ENCODE data around the gene KLF7.

KLF7 gene

DNA sequence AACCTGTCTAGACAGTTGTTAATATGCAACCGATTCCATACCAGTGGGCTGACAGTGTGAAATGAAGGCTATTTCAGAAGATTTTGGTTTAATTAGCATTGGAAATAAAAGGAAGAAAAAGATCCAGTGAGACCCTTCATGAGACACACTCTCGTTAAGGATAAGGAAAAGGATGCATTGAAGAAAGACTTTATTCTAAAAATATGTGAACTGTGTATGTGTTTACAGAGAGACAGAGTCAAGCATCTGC is 2.1 kb downstream of the KLF7 start:
- no peak for DNase-seq
- Histone ChIP-seq H3K27me3 (no peaks in the 10 kb centered on the region), H3K36me3 (no peaks in the 10 kb centered on the region), H3K4me1 (peaks cover 0 to 50% (median 33%) of the 10 kb centered on the region in 4 donors), H3K4me3 (peak overlapping the region; percentile 90 to 98), H3K9me3 (no peaks in the 10 kb centered on the region), H3K27ac (peak overlapping the region; percentile 100)
- intact Hi-C loops (cut with DNase I; ENCODE audit: low total_unique reads): no loop called here
- TF ChIP-seq, protein P1, sequence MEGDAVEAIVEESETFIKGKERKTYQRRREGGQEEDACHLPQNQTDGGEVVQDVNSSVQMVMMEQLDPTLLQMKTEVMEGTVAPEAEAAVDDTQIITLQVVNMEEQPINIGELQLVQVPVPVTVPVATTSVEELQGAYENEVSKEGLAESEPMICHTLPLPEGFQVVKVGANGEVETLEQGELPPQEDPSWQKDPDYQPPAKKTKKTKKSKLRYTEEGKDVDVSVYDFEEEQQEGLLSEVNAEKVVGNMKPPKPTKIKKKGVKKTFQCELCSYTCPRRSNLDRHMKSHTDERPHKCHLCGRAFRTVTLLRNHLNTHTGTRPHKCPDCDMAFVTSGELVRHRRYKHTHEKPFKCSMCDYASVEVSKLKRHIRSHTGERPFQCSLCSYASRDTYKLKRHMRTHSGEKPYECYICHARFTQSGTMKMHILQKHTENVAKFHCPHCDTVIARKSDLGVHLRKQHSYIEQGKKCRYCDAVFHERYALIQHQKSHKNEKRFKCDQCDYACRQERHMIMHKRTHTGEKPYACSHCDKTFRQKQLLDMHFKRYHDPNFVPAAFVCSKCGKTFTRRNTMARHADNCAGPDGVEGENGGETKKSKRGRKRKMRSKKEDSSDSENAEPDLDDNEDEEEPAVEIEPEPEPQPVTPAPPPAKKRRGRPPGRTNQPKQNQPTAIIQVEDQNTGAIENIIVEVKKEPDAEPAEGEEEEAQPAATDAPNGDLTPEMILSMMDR (IDR thresholded peaks at IDR 0.05): no peak

DNA sequence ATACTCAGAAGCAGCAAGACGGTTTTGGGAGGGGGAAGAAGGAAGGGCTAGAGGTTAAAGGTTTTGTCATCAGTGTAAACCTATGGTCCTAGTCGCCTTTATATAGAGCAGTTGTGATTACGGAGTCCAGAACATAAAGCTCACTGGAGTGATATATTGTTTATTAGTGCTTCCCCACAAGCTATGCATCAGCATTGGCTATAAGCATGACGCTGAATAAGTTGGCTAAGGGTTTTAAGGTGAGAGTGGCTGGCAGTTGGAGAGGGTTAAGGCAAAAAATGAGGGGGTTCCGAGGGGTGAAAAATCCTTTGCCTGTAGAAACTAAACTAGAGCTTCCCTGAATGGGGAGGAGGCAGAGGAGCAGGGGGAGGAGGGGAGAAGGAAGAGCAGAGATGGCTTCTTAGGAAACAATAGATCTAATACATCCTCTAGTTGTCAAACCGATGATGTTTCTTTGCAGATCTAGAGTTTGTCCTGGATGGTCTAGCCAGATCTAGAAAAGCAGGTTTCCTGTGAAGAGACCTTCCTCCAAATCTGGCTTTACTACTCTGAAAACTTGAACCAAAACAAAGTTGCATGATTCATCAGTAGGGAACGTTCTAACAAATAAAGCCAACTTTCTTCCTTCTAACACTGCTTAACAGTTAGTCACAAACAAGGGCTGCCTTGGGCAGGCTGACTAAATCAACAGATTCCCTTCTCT is 2.5 kb downstream of the KLF7 start:
- peak overlapping the region; percentile 90 to 98 for H3K4me3 ChIP-seq
- intact Hi-C loops (cut with DNase I; ENCODE audit: low total_unique reads): no loop called here
- TF ChIP-seq, protein P1 (IDR thresholded peaks at IDR 0.05): no peak
- H3K9me3 ChIP-seq: no peaks in the 10 kb centered on the region
- no peaks in the 10 kb centered on the region for H3K27me3 ChIP-seq
- H3K36me3 ChIP-seq: no peaks in the 10 kb centered on the region
- DNase-seq: peak in 1 of 2 donors; percentile 56
- H3K4me1 ChIP-seq: peaks cover 0 to 50% (median 38%) of the 10 kb centered on the region in 4 donors
- peak overlapping the region; percentile 100 for H3K27ac ChIP-seq

DNA sequence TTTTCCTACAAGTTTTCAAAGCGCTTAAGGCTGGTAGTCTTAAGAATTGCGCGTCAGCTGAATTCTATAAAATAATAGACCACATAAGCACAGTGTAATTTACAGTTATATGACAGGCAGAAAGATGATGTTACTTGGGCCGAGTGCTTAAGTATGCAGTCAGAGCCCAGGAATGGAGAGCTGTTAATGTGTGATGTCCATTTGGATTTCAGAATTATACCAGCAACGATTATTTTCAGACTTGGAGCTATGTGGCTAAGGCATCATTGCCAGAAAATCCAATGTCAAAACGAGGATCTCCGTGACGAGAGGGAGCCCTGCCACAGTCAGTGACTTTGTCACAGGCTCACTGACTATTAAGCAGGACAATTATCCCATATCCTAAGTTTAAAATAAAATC is 3.4 kb downstream of the KLF7 start:
- TF ChIP-seq, protein P1 (IDR thresholded peaks at IDR 0.05): no peak
- Histone ChIP-seq H3K27ac (peak overlapping the region; percentile 100), H3K4me3 (peak overlapping the region; percentile 90 to 98), H3K4me1 (peaks cover 0 to 50% (median 41%) of the 10 kb centered on the region in 4 donors), H3K27me3 (no peaks in the 10 kb centered on the region), H3K36me3 (no peaks in the 10 kb centered on the region), H3K9me3 (no peaks in the 10 kb centered on the region)
- DNase-seq: no peak
- intact Hi-C loops (cut with DNase I; ENCODE audit: low total_unique reads): no loop called here

DNA sequence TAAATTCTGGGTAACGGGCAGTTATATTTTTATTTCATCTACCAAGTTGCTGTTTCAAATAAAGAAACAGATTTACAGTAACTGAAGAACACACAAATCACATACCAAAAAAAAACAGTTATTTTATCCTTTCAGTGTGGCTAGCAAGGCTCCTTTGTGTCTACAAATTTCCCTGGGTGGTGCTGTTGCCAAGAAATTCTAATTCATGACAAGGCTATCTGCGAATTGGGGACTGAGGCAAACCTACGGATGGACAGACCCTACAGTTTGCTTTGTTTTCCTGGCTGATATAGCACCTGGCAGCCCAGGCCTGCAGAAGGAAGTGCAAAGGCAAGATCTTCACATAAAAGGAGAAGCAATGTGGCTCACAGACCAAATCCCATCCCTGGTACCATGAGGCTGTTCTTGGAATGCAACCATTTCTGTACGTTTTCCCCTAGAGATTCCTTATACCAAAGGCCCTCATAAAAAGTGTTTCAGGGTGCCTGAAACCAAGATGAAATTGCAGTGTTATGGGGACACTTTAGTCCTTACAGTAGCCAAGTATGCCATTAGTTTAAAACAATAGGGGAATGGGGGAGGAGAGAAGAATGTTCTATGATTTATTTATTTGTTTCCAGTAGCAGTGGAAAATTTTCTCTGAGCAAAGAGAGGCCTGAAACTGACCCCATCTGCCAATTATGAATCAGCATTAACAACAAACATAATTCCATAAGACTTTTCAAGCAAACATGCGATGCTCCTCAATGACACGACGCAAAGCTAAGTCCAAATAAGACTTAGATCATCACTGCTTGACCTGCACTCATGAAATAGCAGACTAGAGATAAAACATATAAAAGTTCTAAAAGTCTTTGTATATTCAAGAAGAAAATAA is 4.3 kb downstream of the KLF7 start:
- TF ChIP-seq, protein P1 (IDR thresholded peaks at IDR 0.05): no peak
- intact Hi-C loops (cut with DNase I; ENCODE audit: low total_unique reads): no loop called here
- DNase-seq: no peak
- Histone ChIP-seq H3K4me1 (peaks cover 0 to 58% (median 48%) of the 10 kb centered on the region in 4 donors), H3K27ac (peak overlapping the region; percentile 100), H3K36me3 (no peaks in the 10 kb centered on the region), H3K27me3 (no peaks in the 10 kb centered on the region), H3K9me3 (no peaks in the 10 kb centered on the region), H3K4me3 (peak overlapping the region; percentile 90 to 98)

DNA sequence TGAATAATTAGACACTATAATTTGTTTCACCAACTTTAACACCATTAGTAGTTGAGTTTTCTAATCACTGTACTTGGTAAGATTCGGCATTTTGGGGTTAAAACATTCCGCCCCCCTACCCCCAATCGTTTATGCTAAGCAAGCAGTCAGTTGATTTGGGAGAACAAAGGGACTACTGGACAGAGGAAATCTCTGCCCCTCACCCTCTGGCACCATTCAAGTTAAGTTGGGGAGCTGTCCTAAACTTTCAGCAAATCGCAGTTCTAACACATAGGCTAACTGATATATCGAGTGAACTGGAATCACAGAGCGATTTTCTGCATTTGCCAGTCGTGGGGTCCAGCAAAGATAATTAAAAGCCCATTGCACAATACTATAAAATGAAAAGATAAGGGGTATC is 5.6 kb downstream of the KLF7 start:
- Histone ChIP-seq H3K9me3 (no peaks in the 10 kb centered on the region), H3K27me3 (no peaks in the 10 kb centered on the region), H3K27ac (peak overlapping the region; percentile 100), H3K4me1 (peaks cover 0 to 72% (median 60%) of the 10 kb centered on the region in 4 donors), H3K4me3 (no peak overlapping the region), H3K36me3 (no peaks in the 10 kb centered on the region)
- no peak for DNase-seq
- TF ChIP-seq, protein P1 (IDR thresholded peaks at IDR 0.05): no peak
- intact Hi-C loops (cut with DNase I; ENCODE audit: low total_unique reads): no loop called here
